Activated CD4-positive, CD25-positive, alpha-beta regulatory T cell treated with anti-CD3 and anti-CD28 coated beads, Interleukin-2, amount 50 U/mL, for 16 hours (primary cell): ENCODE data around the gene KRT82.

Experiments
- DNase-seq: peaks from one replicate; pipeline ENCODE4 v3.0.0-alpha.2; 2020; ENCODE audit warnings: low read depth, low spot score

The KRT82 gene

DNA sequence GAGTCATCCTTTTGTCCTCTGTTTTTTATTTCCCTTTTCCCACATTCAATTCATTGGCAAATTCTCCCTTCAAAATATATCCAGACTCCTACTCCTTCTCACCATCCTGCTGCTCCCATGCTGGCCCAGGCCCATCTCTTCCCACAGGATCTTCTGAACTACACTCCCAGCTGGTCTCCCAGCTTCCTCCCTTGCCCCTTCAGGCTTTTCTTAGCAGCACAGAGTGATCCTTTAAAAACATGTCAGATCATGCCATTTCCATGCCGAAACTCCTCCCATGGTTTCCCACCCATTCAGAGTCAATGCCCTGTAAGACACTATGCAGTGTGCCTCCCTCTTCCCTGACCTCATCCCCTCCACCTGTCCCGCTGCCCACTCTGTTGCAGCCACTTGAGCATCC lies 18.3 kb downstream of the KRT82 start:
- DNase-seq, result no peak

- DNase-seq, result no peak
These were observed 20.9 kb downstream of the KRT82 start, which contains the start of gene KRT84 for GRCh38 chr12:52385226-52385702. Gene KRT84, minus strand, starts transcription at chr12:52385652. Its CDS starts 67 bp downstream, at chr12:52385585.

- no peak for DNase-seq
These were observed 22.8 kb downstream of the KRT82 start for GRCh38 chr12:52383331-52383730.

- DNase-seq, result no peak
These were observed 23.3 kb downstream of the KRT82 start for GRCh38 chr12:52382854-52383253.

GRCh38 chr12:52381206-52381605 lies 24.9 kb downstream of the KRT82 start:
- DNase-seq, result no peak

DNA sequence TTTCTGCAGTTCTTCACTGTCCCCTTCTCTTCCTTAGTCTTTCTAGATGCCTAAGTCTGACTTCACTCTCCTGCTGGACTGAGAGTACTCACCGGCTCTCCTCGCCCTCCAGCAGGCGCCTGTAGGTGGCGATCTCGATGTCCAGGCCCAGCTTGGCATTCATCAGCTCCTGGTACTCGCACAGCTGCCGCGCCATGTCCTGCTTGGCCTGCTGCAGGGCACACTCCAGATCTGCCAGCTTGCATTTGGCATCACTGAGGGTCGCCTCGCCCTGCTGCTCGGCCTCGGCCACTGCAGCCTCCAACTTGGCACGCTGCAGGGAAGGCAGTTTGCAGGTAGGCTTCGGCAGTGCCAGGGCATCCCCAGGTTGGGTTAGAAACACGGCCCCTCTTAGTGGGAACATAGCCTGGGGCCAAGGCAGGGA lies 25.9 kb downstream of the KRT82 start:
- no peak for DNase-seq

DNA sequence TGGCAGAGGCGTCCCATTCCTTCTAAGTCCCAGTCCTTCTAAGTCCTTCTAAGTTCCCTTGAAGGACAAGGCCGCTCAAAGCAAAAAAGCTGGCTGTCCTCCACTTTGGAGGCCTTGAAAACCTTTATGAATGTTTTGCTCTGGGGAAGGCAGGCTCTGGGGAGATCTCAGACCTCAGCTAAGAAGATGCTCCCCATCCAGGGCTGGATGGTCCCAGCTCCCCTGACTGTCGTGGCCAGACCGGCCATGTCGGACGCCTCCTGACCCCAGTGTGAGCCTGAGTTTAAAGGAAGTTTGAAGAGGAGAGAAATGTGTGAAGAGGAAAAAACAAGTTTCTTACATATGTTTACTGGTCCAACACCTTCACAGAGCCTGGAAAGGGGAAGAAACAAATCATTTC lies 26.6 kb downstream of the KRT82 start:
- DNase-seq, result no peak

DNA sequence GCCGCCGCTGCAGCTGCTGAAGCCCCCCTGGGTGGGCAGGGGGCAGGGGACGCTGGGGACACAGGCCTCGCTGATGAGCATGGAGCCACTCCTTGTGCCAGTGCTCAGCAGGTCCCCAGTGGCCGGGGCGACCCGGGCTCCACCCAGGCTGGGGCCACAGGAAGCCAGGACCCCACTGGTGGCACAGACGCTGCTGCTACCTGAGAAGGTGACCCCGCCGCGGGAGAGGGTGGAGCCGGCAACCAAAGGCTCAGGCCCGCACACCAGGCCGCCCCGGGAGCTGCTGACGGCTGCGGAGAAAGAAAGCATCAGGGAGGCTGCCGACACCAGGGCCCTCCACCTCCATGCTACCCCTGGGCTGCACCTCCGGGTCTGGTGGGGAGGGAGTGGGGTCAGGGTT lies 28.0 kb downstream of the KRT82 start:
- no peak for DNase-seq

DNA sequence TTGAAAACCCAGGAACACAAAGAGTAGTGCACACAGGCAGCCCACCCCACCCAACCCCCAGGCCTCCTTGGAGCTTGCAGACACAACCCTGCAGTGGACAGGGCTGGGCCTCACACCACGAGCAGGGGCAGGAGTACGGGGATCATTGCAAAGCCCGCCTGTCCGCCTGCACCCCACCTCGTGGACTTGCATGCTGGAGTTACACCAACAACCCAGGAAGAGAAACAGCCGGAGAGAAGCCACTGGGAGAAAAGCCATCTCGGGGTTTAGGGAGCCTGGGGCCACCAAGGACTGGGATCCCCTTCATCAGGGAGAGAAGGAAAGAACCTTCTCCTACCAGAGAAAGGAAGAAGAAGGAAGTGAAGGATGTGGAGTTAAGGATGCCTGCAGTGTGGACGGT lies 28.9 kb downstream of the KRT82 start:
- DNase-seq, result no peak

DNA sequence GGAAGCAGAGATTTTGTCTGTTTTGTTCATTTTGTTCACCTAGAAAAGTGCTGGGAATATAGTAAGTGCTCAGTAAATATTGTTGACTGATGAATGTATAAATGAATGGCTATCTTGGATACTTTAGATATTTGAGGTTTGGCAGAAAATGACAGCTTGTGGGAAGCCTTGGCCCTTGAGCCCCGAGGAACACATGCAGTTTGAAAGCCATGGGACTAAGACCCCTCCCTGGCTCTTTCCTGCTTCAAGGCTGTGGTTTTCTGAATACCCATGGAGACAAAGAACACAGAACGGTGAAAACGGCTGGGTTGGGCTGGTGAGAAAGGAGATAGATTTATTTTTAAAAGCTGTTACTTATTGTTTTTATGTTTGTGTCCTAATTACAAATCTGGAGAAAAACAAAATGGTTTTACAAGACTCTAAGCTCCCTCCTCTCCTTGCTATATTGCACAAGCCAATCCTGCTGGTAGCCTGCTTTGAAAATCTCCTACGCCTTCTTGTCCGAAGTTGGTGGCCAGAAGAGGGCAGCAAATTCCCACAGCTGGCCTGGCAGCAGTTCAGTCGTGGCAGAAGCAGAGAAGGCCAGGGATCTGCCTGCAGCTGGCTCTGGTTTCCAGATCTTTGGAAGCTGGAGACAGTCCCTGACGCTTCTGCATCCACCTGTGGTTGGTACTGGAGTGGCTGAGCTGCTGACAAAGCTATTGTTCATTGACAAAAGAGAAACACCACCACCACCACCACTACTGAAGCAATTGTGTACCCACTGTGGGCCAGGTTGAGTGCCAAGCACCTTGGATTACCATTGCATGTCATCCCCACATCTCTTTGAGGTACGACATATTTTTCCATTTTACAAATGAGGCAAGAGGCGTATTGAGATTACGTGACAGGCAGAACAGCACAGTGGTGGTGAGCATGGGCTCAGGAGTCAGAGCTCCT lies 33.6 kb downstream of the KRT82 start:
- no peak for DNase-seq

- no peak for DNase-seq
These were observed 34.4 kb downstream of the KRT82 start for GRCh38 chr12:52371716-52372115.

GRCh38 chr12:52370926-52371608 lies 35.1 kb downstream of the KRT82 start:
- no peak for DNase-seq

DNA sequence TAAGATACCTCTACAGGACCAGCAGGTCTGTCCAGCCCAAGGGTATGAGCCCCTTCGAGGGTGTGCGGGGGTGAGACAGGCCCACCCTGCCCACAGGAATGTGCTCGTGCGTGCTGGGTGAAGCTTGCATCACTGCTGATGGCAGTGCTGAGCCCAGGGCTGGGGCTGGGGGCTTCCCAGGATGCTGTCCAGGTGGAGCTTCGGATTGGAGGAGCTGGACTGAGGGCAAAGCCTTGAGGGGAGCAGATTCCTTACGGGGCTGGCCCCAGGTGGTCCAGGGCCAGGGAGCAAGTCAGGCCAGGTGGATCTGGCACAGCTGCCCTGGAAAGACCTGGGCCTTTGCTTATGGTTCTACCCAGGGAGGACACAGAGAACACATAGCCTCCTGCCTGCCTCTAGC lies 36.3 kb downstream of the KRT82 start:
- DNase-seq, result no peak

DNA sequence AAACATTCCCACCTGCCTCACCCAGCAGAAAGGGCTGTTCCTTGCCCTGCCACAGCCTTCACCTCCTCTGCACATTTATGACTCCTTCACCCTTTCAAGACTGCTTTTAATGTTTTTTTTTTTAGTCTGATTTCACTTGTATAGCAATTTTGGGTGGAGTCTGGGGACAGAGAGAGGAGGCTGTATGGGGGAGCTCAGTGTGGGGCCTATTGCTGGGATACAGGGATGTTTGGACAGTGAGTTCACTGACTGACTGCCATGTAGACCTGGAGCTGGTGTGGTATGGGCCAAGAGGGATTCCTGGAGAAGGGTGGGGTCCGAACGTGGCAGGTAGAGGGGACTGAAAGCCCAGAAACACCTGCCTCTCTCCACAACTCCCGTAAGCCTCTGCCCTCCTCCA lies 36.9 kb downstream of the KRT82 start:
- DNase-seq, result no peak

GRCh38 chr12:52368508-52368907 lies 37.6 kb downstream of the KRT82 start:
- DNase-seq, result no peak

DNA sequence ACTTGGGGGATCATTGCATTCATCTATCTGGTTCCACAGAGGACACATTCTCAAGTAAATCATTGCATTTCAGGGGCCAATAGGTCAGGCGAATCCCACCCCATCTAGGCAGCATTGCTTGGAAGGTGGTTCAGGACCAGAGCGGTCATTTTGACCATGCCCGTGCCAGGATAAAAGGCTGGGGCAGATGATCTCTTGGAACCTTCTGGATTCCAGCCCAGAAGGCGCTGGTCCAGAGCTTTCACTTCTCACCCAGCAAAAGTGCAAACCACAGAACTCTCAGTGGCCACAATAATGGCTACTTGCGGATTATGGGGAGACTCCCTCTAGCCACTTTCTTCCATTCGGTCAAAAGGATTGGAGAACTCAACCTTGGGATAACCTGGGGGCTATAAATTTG lies 38.3 kb downstream of the KRT82 start:
- DNase-seq, result no peak

GRCh38 chr12:52366738-52367485 lies 39.2 kb downstream of the KRT82 start, which contains the start of gene KRT85:
Gene KRT85, minus strand, starts transcription at chr12:52367481. Its CDS starts 76 bp downstream, at chr12:52367405.
- DNase-seq, result no peak

DNA sequence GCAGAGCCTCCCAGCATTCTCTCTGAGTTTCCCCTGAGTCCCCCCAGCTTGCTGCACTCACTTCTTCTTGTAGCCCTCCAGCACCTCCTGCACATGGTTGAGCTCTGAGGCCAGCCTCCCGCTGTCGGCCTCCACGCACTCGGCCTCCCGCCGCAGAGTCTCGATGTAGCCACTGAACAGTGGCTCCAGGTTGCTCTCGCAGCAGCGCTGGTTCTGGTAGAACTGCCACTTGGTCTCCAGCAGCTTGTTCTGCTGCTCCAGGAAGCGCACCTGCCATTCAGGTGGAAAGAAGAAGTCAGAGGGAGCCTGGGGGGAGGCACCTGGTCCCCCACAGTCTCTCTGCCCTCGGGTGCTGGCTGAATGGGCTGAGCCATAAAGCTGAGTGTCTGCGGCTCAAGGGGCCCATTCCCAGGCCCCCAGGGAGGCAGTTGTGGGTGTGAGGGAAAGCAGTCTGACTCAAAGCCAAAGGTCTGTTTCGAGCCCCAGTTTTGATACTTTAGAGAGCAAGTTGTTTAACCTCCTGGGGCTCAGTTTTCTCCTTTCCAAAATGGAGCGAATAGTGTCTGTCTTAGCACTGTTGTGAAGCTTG lies 41.1 kb downstream of the KRT82 start:
- no peak for DNase-seq

- no peak for DNase-seq
These were observed 42.1 kb downstream of the KRT82 start for GRCh38 chr12:52364061-52364460.

GRCh38 chr12:52363111-52363679 lies 42.9 kb downstream of the KRT82 start:
- DNase-seq, result no peak

- no peak for DNase-seq
These were observed 43.9 kb downstream of the KRT82 start for GRCh38 chr12:52362118-52362726.
